Activated CD8-positive, alpha-beta T cell treated with anti-CD3 and anti-CD28 coated beads for 36 hours (primary cell): ENCODE measurements around the gene CCDC188. TPM values are rescaled to one million over a fixed set of nuclear protein-coding genes. Genes with fewer than 3 reads are reported as not detected.

Experiments
- ATAC-seq: fragments of 200-7000 bp; cut with Tn5 transposase; one replicate; pipeline ENCODE4 v1.10.0; 2021; ENCODE audit warnings: mild to moderate bottlenecking, moderate library complexity
- CTCF ChIA-PET: fragments of 350-600 bp; sonication (Branson Sonifier 250); formaldehyde crosslinking; loops from one replicate; lab custom pipeline; 2021; ENCODE audit warnings: antibody characterized with exemption; lab: Charles Lee
- POLR2A ChIA-PET: fragments of 350-600 bp; sonication (Branson Sonifier 250); formaldehyde crosslinking; loops from one replicate; lab custom pipeline; 2021; ENCODE audit warnings: antibody characterized with exemption; lab: Charles Lee
- DNase-seq: peaks from one replicate; pipeline ENCODE4 v3.0.0-alpha.2; 2020
- H3K27ac Mint-ChIP-seq: one replicate; pipeline ENCODE4 v1.8.0; 2021; ENCODE audit warnings: mild to moderate bottlenecking, mixed read lengths
- H3K27me3 Mint-ChIP-seq: one replicate; pipeline ENCODE4 v1.8.0; 2021; ENCODE audit warnings: mixed read lengths
- H3K36me3 Mint-ChIP-seq: one replicate; pipeline ENCODE4 v1.8.0; 2021; ENCODE audit warnings: low read depth, mixed read lengths
- H3K4me1 Mint-ChIP-seq: one replicate; pipeline ENCODE4 v1.8.0; 2021; ENCODE audit warnings: low read depth, mixed read lengths
- H3K4me3 Mint-ChIP-seq: one replicate; pipeline ENCODE4 v1.8.0; 2021; ENCODE audit warnings: mild to moderate bottlenecking, moderate library complexity, mixed read lengths
- H3K9me3 Mint-ChIP-seq: one replicate; pipeline ENCODE4 v1.8.0; 2021; ENCODE audit warnings: mixed read lengths
- CTCF ChIP-seq: fragments of 200-600 bp; IDR thresholded peaks from one replicate; pipeline ENCODE4 v1.8.0; 2022; ENCODE audit warnings: antibody characterized with exemption, mild to moderate bottlenecking
- intact Hi-C: fragments of 100-400 bp; cut with micrococcal nuclease; formaldehyde crosslinking; loops from one replicate; pipeline ENCODE4 v1.10.0; 2022
- total RNA-seq, 2 experiments: library from RNA; stranded (reverse); gene quantifications; one replicate each; pipeline ENCODE4 v1.2.3, GENCODE V29; 2021

The CCDC188 gene
- total RNA-seq, 2 experiments from 2014 or later, result not detected

GRCh38 chr22:20156042-20156389, 5.2 kb upstream of the CCDC188 start:
- ATAC-seq (no peak), DNase-seq (no peak)
- no peaks in the 10 kb centered on the region for H3K4me1 Mint-ChIP-seq
- intact Hi-C loops, result loop anchor here (2.0 to 5.0 kb wide), 2 partner anchors 111 to 129 kb away; partner anchors contain the start of gene RTN4R
- TF ChIP-seq CTCF, result no peak
- H3K27me3 Mint-ChIP-seq, result no peaks in the 10 kb centered on the region
- no peak overlapping the region for H3K4me3 Mint-ChIP-seq
- H3K9me3 Mint-ChIP-seq, result no peaks in the 10 kb centered on the region
- ChIA-PET CTCF (interaction anchor here (0.9 to 3.0 kb wide), 7 partner anchors 83 to 163 kb away, joined by 3 to 26 read pairs (median 9); partner anchors contain the start of gene DGCR6L), POLR2A (no interaction called here)
- H3K27ac Mint-ChIP-seq, result no peak overlapping the region
- H3K36me3 Mint-ChIP-seq, result no peaks in the 10 kb centered on the region

GRCh38 chr22:20155330-20156041, 4.6 kb upstream of the CCDC188 start:
- no peak for TF ChIP-seq CTCF
- Mint-ChIP-seq H3K36me3 (no peaks in the 10 kb centered on the region), H3K27me3 (no peaks in the 10 kb centered on the region), H3K9me3 (no peaks in the 10 kb centered on the region), H3K4me1 (no peaks in the 10 kb centered on the region), H3K27ac (no peak overlapping the region), H3K4me3 (no peak overlapping the region)
- no peak for DNase-seq
- ATAC-seq, result peak; percentile 28
- intact Hi-C loops, result loop anchor here (2.0 to 5.0 kb wide), 2 partner anchors 112 to 129 kb away; partner anchors contain the start of gene RTN4R
- POLR2A ChIA-PET, result no interaction called here
- CTCF ChIA-PET, result interaction anchor here (1.0 to 3.0 kb wide), 2 partner anchors 83 to 103 kb away, joined by 3 to 26 read pairs; no protein-coding TSS in a partner anchor

- Mint-ChIP-seq H3K4me3 (no peak overlapping the region), H3K36me3 (no peaks in the 10 kb centered on the region), H3K27me3 (no peaks in the 10 kb centered on the region), H3K4me1 (no peaks in the 10 kb centered on the region), H3K9me3 (no peaks in the 10 kb centered on the region), H3K27ac (no peak overlapping the region)
- POLR2A ChIA-PET, result interaction anchor here (0.6 kb wide), 1 partner anchor 1187 kb away, joined by 3 read pairs; no protein-coding TSS in a partner anchor
- no peak for ATAC-seq
- DNase-seq, result no peak
- CTCF ChIA-PET, result interaction anchor here (1.2 kb wide), 1 partner anchor 132 kb away, joined by 3 read pairs; no protein-coding TSS in a partner anchor
- intact Hi-C loops, result loop anchor here (5.0 kb wide), 1 partner anchor 113 kb away; the partner anchor contains the start of gene RTN4R
- no peak for TF ChIP-seq CTCF
These were observed 3.8 kb upstream of the CCDC188 start for GRCh38 chr22:20154602-20155187.

GRCh38 chr22:20153945-20154344, 3.1 kb upstream of the CCDC188 start:
- intact Hi-C loops, result no loop called here
- POLR2A ChIA-PET, result interaction anchor here (0.6 kb wide), 2 partner anchors 24 to 1186 kb away, joined by 3 read pairs; no protein-coding TSS in a partner anchor
- Mint-ChIP-seq H3K36me3 (no peaks in the 10 kb centered on the region), H3K27ac (no peak overlapping the region), H3K4me1 (no peaks in the 10 kb centered on the region), H3K9me3 (no peaks in the 10 kb centered on the region), H3K4me3 (no peak overlapping the region), H3K27me3 (no peaks in the 10 kb centered on the region)
- CTCF ChIA-PET, result interaction anchor here (0.9 to 1.2 kb wide), 3 partner anchors 104 to 132 kb away, joined by 3 to 4 read pairs (median 3); no protein-coding TSS in a partner anchor
- ATAC-seq, result no peak
- DNase-seq, result no peak
- TF ChIP-seq CTCF, result no peak
